ENCODE data around the gene CLTRN.

The CLTRN gene

DNA sequence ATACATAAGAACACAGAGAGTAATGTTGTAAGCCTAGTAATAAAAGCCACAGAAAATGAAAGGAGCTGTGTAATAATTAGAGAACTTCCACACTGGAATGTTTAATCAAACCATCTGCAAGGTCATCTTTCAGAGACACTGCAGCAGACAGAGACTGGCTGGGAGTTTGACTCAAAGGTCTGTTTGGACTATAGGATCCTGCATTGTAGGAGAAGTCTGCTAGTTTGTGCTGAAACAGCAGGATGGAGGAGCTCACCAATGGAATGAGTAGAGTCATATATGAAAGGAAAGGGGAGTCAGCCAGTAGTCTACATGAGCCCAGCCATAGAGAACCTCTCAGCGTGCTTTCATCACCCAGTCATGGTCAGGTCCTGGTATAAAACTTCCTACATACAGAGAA, 59.4 kb downstream of the CLTRN start:
- no peak overlapping the region for H3K4me3 ChIP-seq (ENCODE audit: control insufficient read depth, low read depth, low read length)
- TF ChIP-seq CTCF (IDR thresholded peaks at IDR 0.05; ENCODE audit: control insufficient read depth, insufficient read depth, low read depth, low read length, missing control alignments) = no peak
- no peak for DNase-seq (ENCODE audit: low read depth)

- no peak for DNase-seq (ENCODE audit: low read depth)
- TF ChIP-seq CTCF (IDR thresholded peaks at IDR 0.05; ENCODE audit: control insufficient read depth, insufficient read depth, low read depth, low read length, missing control alignments) = no peak
- H3K4me3 ChIP-seq (ENCODE audit: control insufficient read depth, low read depth, low read length) = no peak overlapping the region
These were observed 61.8 kb downstream of the CLTRN start for GRCh38 chrX:15602761-15603160.

DNA sequence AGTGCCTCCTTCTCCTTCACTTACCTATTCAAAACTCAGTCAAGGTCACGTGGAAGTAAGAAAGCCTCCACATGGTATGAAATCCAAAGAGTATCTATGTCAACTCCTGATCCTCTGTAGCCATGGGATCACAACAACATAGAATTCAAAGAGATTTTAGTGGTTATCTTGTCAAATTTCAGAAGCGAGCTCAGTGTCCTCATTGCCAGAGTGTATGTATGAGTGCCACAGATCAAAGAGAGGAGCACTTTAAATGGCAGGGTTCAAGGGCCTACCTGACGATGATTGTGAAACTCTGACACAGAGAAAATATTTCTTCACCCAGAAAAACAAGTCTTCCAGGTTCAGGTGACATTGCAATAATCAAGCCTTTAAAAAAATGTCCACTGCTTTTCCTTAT, 62.7 kb downstream of the CLTRN start:
- DNase-seq (ENCODE audit: low read depth) = no peak
- H3K4me3 ChIP-seq (ENCODE audit: control insufficient read depth, low read depth, low read length) = no peak overlapping the region
- no peak for TF ChIP-seq CTCF (IDR thresholded peaks at IDR 0.05; ENCODE audit: control insufficient read depth, insufficient read depth, low read depth, low read length, missing control alignments)

- no peak within 1 kb of the TSS for H3K4me3 ChIP-seq (ENCODE audit: control insufficient read depth, low read depth, low read length)
- no peak for DNase-seq (ENCODE audit: low read depth)
- no peak for TF ChIP-seq CTCF (IDR thresholded peaks at IDR 0.05; ENCODE audit: control insufficient read depth, insufficient read depth, low read depth, low read length, missing control alignments)
These were observed 63.9 kb downstream of the CLTRN start, which contains the start of gene ACE2 for GRCh38 chrX:15600745-15601144. TSS of gene ACE2 (minus strand) at chrX:15600960. CDS start at chrX:15600911, 49 bp downstream.

GRCh38 chrX:15600049-15600448, 64.6 kb downstream of the CLTRN start:
- TF ChIP-seq CTCF (IDR thresholded peaks at IDR 0.05; ENCODE audit: control insufficient read depth, insufficient read depth, low read depth, low read length, missing control alignments) = no peak
- no peak for DNase-seq (ENCODE audit: low read depth)
- H3K4me3 ChIP-seq (ENCODE audit: control insufficient read depth, low read depth, low read length) = no peak overlapping the region

DNA sequence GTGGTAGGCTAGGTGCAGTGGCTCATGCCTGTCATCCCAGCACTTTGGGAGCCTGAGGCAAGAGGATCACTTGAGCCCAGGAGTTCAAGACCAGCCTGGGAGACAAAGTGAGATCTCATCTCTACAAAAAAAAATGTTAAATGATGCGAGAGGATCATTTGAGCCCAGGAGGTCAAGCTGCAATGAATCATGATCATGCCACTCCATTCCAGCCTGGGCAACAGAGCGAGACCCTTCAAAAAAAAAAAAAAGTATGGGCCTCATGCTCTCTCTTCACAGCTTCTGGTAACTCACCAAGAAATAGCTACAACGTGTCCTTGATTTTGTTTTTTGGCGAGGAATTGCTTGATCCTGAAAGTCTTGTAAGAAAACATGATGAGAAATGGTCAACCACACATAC, 65.1 kb downstream of the CLTRN start:
- DNase-seq (ENCODE audit: low read depth) = no peak
- no peak for TF ChIP-seq CTCF (IDR thresholded peaks at IDR 0.05; ENCODE audit: control insufficient read depth, insufficient read depth, low read depth, low read length, missing control alignments)
- no peak overlapping the region for H3K4me3 ChIP-seq (ENCODE audit: control insufficient read depth, low read depth, low read length)

DNA sequence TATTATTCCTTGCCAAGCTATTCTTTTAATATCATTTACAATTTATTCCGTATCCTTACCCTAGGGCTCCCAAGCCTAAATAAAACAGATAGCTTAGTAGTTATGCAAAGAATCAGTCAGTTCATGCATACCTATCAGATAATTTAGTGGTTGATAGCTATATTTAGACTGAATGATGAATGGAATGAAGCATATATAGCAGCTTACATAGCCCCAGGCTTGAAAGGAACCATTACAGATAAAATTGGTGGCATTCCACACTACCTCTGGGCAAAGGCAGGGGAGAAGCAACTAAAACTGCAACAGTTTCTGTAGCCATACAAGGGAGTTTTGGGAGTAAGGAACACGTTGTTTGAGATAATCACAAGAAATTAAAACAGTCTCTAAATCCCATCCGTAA, 66.6 kb downstream of the CLTRN start:
- DNase-seq (ENCODE audit: low read depth) = no peak
- TF ChIP-seq CTCF (IDR thresholded peaks at IDR 0.05; ENCODE audit: control insufficient read depth, insufficient read depth, low read depth, low read length, missing control alignments) = no peak
- no peak overlapping the region for H3K4me3 ChIP-seq (ENCODE audit: control insufficient read depth, low read depth, low read length)

All from AG09309 (cell line).